ENCODE data around the gene CDC42BPA. TPM values are rescaled to one million over a fixed set of nuclear protein-coding genes. Genes with fewer than 3 reads are reported as not detected.

The CDC42BPA gene
- total RNA-seq, 2 donors from 2014 or later = 26.4 to 36.6 TPM

GRCh38 chr1:227092069-227092468 lies 226.2 kb downstream of the CDC42BPA start:
- Histone ChIP-seq H3K4me3 (no peak overlapping the region), H3K27ac (no peak overlapping the region), H3K9me3 (no peaks in the 10 kb centered on the region), H3K27me3 (no peaks in the 10 kb centered on the region), H3K36me3 (no peaks in the 10 kb centered on the region), H3K4me1 (no peaks in the 10 kb centered on the region), H3K9ac (ENCODE audit: low read depth in 2 of 2, low read length in 2 of 2) (no peak overlapping the region)
- TF ChIP-seq CTCF (IDR thresholded peaks at IDR 0.05) = no peak
- intact Hi-C loops (cut with DNase I) = no loop called here
- no peak for DNase-seq

GRCh38 chr1:227086636-227087035 lies 231.7 kb downstream of the CDC42BPA start:
- no peak for DNase-seq
- H3K4me3 ChIP-seq = no peak overlapping the region
- no peak for TF ChIP-seq CTCF (IDR thresholded peaks at IDR 0.05)
- no peaks in the 10 kb centered on the region for H3K27me3 ChIP-seq
- intact Hi-C loops (cut with DNase I) = no loop called here
- no peak overlapping the region for H3K27ac ChIP-seq
- no peaks in the 10 kb centered on the region for H3K4me1 ChIP-seq
- H3K9ac ChIP-seq (ENCODE audit: low read depth in 2 of 2, low read length in 2 of 2) = no peak overlapping the region
- H3K9me3 ChIP-seq = no peaks in the 10 kb centered on the region
- H3K36me3 ChIP-seq = no peaks in the 10 kb centered on the region

GRCh38 chr1:227082999-227083746 lies 235.1 kb downstream of the CDC42BPA start:
- Histone ChIP-seq H3K4me3 (no peak overlapping the region), H3K9ac (ENCODE audit: low read depth in 2 of 2, low read length in 2 of 2) (no peak overlapping the region), H3K27ac (no peak overlapping the region), H3K9me3 (no peaks in the 10 kb centered on the region), H3K36me3 (no peaks in the 10 kb centered on the region), H3K27me3 (no peaks in the 10 kb centered on the region), H3K4me1 (no peaks in the 10 kb centered on the region)
- intact Hi-C loops (cut with DNase I) = no loop called here
- no peak for DNase-seq
- TF ChIP-seq CTCF (IDR thresholded peaks at IDR 0.05) = no peak

GRCh38 chr1:227077783-227078182 lies 240.5 kb downstream of the CDC42BPA start:
- Histone ChIP-seq H3K27ac (no peak overlapping the region), H3K4me3 (no peak overlapping the region), H3K4me1 (no peaks in the 10 kb centered on the region), H3K36me3 (no peaks in the 10 kb centered on the region), H3K27me3 (no peaks in the 10 kb centered on the region), H3K9ac (ENCODE audit: low read depth in 2 of 2, low read length in 2 of 2) (no peak overlapping the region), H3K9me3 (no peaks in the 10 kb centered on the region)
- no peak for DNase-seq
- TF ChIP-seq CTCF (IDR thresholded peaks at IDR 0.05) = no peak
- intact Hi-C loops (cut with DNase I) = no loop called here

- TF ChIP-seq CTCF (IDR thresholded peaks at IDR 0.05) = no peak
- DNase-seq = no peak
- Histone ChIP-seq H3K9me3 (no peaks in the 10 kb centered on the region), H3K27ac (no peak overlapping the region), H3K4me3 (no peak overlapping the region), H3K9ac (ENCODE audit: low read depth in 2 of 2, low read length in 2 of 2) (no peak overlapping the region), H3K27me3 (no peaks in the 10 kb centered on the region), H3K4me1 (no peaks in the 10 kb centered on the region), H3K36me3 (no peaks in the 10 kb centered on the region)
- intact Hi-C loops (cut with DNase I) = no loop called here
Observed at GRCh38 chr1:227073786-227074185, 244.5 kb downstream of the CDC42BPA start.

Measured in colonic mucosa (tissue), 4 donors.